ENCODE data around the gene SYT3.
A peak's percentile ranks its signal among the peaks of the same experiment; 100 is the strongest.

- TF ChIP-seq EZH2 (IDR thresholded peaks at IDR 0.05; ENCODE audit: borderline replicate concordance, insufficient read depth, low read length, poor library complexity, severe bottlenecking) (no peak), POLR2AphosphoS5 (IDR thresholded peaks at IDR 0.05) (peak; percentile 6), TAF1 (IDR thresholded peaks at IDR 0.05; ENCODE audit: low read depth) (no peak), RAD21 (conservative IDR thresholded peaks at IDR 0.05) (no peak), MXI1 (conservative IDR thresholded peaks at IDR 0.05; ENCODE audit: poor library complexity, severe bottlenecking) (no peak), EP300 (conservative IDR thresholded peaks at IDR 0.05; ENCODE audit: poor library complexity, severe bottlenecking) (no peak)
- TF ChIP-seq, protein P1, sequence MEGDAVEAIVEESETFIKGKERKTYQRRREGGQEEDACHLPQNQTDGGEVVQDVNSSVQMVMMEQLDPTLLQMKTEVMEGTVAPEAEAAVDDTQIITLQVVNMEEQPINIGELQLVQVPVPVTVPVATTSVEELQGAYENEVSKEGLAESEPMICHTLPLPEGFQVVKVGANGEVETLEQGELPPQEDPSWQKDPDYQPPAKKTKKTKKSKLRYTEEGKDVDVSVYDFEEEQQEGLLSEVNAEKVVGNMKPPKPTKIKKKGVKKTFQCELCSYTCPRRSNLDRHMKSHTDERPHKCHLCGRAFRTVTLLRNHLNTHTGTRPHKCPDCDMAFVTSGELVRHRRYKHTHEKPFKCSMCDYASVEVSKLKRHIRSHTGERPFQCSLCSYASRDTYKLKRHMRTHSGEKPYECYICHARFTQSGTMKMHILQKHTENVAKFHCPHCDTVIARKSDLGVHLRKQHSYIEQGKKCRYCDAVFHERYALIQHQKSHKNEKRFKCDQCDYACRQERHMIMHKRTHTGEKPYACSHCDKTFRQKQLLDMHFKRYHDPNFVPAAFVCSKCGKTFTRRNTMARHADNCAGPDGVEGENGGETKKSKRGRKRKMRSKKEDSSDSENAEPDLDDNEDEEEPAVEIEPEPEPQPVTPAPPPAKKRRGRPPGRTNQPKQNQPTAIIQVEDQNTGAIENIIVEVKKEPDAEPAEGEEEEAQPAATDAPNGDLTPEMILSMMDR (IDR thresholded peaks at IDR 0.05; ENCODE audit: poor library complexity, severe bottlenecking), result no peak
- TF ChIP-seq, protein P2, sequence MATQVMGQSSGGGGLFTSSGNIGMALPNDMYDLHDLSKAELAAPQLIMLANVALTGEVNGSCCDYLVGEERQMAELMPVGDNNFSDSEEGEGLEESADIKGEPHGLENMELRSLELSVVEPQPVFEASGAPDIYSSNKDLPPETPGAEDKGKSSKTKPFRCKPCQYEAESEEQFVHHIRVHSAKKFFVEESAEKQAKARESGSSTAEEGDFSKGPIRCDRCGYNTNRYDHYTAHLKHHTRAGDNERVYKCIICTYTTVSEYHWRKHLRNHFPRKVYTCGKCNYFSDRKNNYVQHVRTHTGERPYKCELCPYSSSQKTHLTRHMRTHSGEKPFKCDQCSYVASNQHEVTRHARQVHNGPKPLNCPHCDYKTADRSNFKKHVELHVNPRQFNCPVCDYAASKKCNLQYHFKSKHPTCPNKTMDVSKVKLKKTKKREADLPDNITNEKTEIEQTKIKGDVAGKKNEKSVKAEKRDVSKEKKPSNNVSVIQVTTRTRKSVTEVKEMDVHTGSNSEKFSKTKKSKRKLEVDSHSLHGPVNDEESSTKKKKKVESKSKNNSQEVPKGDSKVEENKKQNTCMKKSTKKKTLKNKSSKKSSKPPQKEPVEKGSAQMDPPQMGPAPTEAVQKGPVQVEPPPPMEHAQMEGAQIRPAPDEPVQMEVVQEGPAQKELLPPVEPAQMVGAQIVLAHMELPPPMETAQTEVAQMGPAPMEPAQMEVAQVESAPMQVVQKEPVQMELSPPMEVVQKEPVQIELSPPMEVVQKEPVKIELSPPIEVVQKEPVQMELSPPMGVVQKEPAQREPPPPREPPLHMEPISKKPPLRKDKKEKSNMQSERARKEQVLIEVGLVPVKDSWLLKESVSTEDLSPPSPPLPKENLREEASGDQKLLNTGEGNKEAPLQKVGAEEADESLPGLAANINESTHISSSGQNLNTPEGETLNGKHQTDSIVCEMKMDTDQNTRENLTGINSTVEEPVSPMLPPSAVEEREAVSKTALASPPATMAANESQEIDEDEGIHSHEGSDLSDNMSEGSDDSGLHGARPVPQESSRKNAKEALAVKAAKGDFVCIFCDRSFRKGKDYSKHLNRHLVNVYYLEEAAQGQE (IDR thresholded peaks at IDR 0.05; ENCODE audit: borderline replicate concordance), result no peak
These were observed 17.6 kb upstream of the SYT3 start for GRCh38 chr19:50657222-50657669.
